Stimulated activated CD8-positive, alpha-beta memory T cell treated with anti-CD3 and anti-CD28 coated beads, Interleukin-7, amount 100 ng/mL, for 4 hours (primary cell): ENCODE data around the gene ZMIZ1.
"Not testable (repeated sequence)": the region's sequence is repeated elsewhere in the genome, so short reads cannot be mapped to it uniquely, and the experiment has no call there.

Source experiments
- DNase-seq, 2 donors: peaks; one replicate each; pipeline ENCODE4 v3.0.0-alpha.2; 2020; ENCODE audit warnings: low read depth in 2 of 2

Gene ZMIZ1

GRCh38 chr10:79029478-79030390 is 39.0 kb upstream of the ZMIZ1 start:
- no peak for DNase-seq

GRCh38 chr10:79030705-79031104 is 38.1 kb upstream of the ZMIZ1 start:
- no peak for DNase-seq

DNA sequence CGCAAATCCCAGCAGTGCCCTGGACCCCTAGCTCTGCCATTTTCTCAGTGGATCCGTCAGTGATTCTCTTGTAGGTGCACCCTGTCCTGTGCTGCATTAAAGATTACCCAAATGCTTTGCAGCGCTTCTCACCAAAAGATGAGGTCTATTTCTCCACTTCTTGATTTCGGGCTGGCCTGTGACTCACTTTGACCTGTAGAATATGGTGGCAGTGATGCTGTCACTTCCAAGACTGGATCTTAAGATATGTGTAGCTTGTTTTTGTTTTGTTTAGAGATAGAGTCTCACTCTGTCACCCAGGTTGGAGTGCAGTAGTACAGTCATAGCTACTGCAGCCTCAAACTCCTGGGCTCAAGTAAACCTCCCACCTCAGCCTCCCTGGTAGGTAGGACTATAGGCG is 37.0 kb upstream of the ZMIZ1 start:
- no peak for DNase-seq

DNA sequence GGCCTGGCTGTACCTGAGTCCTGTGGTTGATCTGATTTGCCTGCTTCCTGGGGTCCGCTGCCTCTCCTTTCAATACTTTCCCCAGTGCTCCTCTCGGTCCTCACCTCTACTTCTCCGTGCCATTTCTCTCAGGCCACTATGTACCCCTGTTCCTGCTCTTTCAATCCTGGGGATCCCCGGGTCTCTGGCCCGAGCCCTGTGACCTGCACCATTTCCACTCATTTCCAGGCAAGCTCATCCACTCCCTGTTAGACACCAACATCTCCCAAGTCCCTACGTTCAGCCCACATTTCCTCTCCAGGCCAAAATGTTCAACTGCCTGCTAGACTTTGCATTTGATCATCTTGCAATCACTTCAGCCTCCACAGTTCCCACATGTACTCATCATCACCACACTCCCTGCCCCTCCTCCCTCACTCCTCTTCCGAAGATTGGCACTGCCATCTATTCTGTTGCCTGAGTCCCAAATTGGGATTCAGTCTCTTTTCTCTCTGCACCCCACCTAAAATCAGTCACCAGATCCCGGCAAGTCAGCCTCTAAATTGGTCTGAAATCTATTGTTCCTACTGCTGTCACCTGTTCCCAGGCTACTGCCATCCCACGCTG is 34.4 kb upstream of the ZMIZ1 start:
- DNase-seq = no peak

DNA sequence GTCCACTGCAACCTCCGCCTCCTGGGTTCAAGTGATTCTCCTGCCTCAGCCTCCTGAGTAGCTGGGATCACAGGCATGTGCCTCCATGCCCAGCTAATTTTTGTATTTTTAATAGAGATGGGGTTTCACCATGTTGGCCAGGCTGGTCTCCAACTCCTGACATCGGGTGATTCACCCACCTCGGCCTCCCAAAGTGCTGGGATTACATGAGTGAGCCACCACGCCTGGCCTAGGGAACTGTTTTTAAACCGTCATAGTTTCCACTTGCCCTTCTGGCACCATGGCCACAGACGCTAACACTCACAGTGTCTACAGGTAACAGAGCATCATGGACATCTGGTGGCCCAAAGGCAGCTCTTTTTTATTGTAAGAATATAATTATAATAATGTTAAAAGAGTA is 32.4 kb upstream of the ZMIZ1 start:
- not testable (repeated sequence) for DNase-seq

- no peak for DNase-seq
These were observed 30.5 kb upstream of the ZMIZ1 start for GRCh38 chr10:79038104-79038840.

- no peak for DNase-seq
These were observed 29.9 kb upstream of the ZMIZ1 start for GRCh38 chr10:79038841-79039201.

- DNase-seq = no peak
These were observed 25.9 kb upstream of the ZMIZ1 start for GRCh38 chr10:79042639-79043411.

- DNase-seq = no peak
These were observed 24.6 kb upstream of the ZMIZ1 start for GRCh38 chr10:79044036-79044632.

- DNase-seq = no peak
These were observed 23.9 kb upstream of the ZMIZ1 start for GRCh38 chr10:79044846-79045245.

DNA sequence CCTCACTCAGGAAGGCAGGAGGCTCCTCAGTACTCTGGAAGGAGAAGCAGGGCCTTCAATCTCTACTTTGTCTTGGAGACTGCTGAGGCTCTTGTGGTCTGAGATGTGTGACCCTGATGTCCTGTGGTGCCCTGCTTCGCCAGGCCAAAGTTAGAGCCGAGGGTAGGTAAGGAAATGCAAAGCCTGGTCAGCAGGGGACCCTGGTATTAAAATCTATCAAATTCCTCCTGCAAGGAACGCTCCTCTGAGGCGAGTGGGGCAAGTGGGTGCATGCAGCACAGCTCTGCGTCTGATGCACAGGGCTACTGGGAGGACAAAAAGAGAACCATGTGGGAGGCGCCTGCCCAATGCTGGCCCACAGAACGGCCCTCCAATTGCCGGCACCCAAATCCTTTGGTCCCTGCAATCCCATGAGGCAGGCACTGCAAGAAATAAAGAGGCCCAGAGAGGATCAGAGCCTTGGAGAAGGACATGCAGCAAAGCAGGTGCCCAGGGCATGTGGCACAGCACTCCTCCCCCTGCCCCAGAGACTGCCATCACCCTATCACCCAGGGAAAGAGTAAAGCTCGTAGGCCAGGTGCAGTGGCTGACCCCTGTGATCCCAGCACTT is 23.1 kb upstream of the ZMIZ1 start:
- no peak for DNase-seq

- DNase-seq = no peak
These were observed 22.4 kb upstream of the ZMIZ1 start for GRCh38 chr10:79046326-79046725.

DNA sequence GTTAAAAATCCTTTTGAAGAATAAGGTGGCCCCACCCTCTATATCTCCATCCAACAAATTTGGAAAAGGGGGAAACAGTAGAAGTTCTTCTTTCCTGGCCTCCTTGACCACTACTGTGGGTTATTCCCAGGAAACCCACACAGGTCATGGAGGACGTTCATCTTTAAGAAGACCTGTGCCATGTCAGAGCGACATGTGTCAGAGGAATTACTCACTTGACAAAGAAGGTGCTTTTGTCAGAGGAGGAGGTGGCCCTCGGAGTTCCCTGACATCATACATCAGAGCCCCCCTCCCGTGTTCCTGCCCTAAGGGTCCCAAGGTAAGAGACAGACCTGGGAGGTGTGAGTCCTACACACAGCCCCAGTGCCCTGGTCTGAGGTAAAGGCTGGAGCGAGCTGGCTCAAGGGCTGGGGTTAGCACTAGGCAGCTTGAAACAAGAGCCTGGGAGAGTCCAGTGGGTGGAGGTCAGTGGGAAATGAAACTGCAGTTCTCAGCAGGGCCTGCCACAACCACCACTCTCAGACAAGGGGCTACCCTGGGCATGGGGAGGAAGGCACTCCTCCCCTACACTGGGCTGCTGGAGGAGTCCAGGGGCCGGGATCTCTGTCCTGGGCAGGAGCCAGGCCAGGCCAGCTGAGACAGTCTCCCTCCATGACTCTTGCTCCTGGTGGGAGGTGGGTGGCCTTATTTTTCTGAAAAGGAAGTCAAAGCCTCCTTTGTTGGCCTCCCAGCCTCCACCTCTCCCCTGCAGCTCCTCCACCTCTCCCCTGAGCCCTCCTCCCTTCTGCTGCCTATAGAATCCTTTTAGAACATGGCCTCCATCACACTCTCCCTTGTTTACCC is 21.8 kb upstream of the ZMIZ1 start:
- no peak for DNase-seq

DNA sequence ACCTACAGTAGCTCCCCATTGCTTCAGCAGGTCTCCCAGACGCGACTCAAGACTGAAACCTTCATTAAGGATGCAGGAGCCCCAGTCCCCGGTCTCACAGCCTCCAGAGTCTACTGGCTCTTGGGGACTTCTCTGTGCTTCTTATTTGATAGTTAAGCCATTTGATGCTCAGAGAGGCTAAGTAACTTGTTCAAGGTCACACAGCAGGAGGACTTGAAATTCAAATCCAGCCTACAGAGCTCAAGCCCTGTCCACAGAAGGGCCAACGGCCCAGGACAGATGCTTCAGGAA is 21.2 kb upstream of the ZMIZ1 start:
- DNase-seq = no peak

DNA sequence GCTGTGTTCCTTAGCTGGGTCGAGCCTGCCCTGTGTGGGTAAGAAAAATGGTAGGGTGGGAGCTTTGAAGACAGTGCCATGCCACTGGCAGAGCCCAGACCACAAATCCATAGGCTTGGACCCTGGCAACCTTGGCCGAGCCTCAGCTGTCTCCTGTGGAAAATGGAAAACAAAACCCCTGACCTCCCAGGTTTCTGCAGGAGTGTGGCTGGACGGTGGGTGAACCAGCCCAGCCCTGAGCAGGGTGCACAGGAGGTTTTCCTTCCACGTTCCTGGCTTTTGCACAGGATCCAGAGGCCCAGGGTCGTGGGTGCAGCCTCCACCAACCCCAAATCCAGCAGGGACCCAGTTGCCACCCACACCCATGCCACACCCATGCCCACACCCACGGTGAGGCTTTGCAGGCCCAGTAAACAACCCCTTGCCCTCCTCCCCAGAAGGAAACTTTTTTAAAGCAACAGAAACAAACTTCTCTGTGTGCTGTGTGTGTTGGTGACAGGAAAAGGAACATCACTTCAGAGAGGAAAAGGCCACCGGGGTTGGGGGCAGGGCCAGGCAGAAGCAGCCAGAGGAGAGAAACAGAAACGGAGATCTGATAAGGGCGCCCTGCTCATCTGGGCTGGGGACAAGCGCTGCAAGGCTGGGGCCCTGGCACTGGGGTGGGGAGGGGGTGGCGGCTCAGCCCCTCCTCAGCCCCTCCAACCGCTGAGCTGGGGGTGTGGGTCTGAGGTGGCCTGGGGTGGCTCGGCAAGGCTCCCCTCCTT is 20.7 kb upstream of the ZMIZ1 start:
- DNase-seq = no peak

GRCh38 chr10:79048639-79049550 is 19.9 kb upstream of the ZMIZ1 start:
- no peak for DNase-seq

DNA sequence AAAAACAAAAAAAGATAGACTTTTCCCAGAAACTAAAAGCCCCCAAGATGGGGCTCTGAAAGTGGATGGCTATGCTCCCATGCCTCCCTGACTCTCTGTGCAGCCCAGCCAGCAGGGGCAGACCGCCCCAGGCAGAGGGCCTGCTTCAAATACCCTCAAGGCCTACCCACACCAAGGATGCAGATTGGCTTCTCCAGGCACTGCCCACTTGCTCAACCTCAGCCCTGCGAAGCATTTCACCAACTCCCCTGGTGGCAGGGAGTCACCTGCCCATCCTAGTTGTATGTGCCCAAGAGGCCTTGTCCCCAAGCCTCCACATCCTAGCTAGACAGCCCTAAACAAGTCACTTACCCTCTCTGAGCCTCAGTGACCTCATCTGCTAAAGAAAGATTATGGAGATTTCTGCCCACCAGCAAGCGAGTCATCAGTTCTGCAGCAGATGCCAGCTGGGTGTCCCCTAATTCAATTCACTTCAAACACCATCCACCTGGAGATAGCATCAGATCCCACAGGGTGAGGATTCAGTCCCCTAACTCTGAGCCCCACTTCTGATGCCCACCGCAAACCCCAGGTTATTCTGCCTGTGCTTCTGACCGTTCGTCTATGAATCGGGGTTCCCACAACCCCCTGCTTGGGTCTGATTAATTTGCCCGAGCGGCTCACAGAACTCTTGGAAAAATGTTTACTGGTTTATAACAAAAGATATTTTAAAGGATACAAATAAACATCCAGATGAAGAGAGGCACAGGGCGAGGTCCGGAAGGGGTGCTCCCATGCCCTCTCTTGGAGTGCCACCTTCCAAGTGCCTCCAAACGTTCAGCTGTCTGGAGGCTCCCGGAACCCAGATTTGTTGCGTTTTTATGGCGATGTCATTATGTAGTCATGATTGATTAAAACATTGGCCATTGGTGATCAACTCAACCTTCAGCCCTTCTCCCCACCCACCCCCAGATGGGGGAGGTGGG is 18.6 kb upstream of the ZMIZ1 start:
- no peak for DNase-seq
